NB4 (cell line): Measurements from ENCODE around the gene ATF5.

Experiments
- MYC ChIP-seq: IDR thresholded peaks from 2 replicates; pipeline ENCODE4 v1.6.1; 2011; ENCODE audit warnings: low read depth, low read length
- POLR2A ChIP-seq: IDR thresholded peaks from 2 replicates; pipeline ENCODE4 v1.6.1; 2011; ENCODE audit warnings: mild to moderate bottlenecking; ENCODE audit not compliant: insufficient read length; ENCODE audit errors: extremely low read depth
- TF ChIP-seq, protein P1 (sequence below): IDR thresholded peaks from one replicate; pipeline ENCODE4 v1.5.1; 2012; ENCODE audit warnings: low read depth, low read length
- TF ChIP-seq, protein P2 (sequence below): IDR thresholded peaks from 2 replicates; pipeline ENCODE4 v1.6.1; 2011; ENCODE audit warnings: low read depth, low read length

DNA sequence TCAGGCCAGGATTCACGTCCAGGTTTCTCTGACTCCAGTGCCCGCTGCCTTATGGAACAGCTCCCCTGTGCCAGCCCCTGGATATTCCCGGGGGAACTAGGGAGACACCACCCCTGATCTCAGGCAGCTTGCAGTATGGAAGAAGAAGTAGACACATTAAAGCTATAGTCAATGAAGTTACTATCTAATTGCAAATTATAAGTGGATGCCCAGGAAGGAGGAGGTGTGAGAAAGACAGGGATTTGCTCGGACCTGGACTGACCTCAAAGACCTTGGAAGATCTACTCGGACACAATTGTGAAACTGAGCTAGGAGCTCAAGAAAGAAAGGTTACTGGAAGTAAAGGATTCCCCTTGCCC is 21.6 kb downstream of the ATF5 start:
- TF ChIP-seq, protein P1, sequence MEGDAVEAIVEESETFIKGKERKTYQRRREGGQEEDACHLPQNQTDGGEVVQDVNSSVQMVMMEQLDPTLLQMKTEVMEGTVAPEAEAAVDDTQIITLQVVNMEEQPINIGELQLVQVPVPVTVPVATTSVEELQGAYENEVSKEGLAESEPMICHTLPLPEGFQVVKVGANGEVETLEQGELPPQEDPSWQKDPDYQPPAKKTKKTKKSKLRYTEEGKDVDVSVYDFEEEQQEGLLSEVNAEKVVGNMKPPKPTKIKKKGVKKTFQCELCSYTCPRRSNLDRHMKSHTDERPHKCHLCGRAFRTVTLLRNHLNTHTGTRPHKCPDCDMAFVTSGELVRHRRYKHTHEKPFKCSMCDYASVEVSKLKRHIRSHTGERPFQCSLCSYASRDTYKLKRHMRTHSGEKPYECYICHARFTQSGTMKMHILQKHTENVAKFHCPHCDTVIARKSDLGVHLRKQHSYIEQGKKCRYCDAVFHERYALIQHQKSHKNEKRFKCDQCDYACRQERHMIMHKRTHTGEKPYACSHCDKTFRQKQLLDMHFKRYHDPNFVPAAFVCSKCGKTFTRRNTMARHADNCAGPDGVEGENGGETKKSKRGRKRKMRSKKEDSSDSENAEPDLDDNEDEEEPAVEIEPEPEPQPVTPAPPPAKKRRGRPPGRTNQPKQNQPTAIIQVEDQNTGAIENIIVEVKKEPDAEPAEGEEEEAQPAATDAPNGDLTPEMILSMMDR: no peak
- no peak for TF ChIP-seq POLR2A
- TF ChIP-seq MYC: no peak
- TF ChIP-seq, protein P2, sequence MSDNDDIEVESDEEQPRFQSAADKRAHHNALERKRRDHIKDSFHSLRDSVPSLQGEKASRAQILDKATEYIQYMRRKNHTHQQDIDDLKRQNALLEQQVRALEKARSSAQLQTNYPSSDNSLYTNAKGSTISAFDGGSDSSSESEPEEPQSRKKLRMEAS: no peak
